DND-41 (cell line): Measurements from ENCODE around the gene CENPK.

ENCODE experiments used
- ATAC-seq: fragments of 200-7000 bp; cut with Tn5 transposase; 3 replicates; pipeline ENCODE4 v1.9.1; 2021; ENCODE audit warnings: low read depth; ENCODE audit not compliant: insufficient read depth
- DNase-seq: peaks from one replicate; pipeline ENCODE4 v3.0.0-alpha.2; 2020
- H2AFZ ChIP-seq: 2 replicates; pipeline ENCODE4 v1.6.0; 2012; ENCODE audit warnings: low read depth, low read length
- H3K27ac ChIP-seq: 2 replicates; pipeline ENCODE4 v1.5.1; 2012; ENCODE audit warnings: low read length, inconsistent platforms
- H3K27me3 ChIP-seq: fragments of 200-600 bp; sonication (generic); 2 replicates; pipeline ENCODE4 v1.6.0; 2012; ENCODE audit warnings: low read length, mild to moderate bottlenecking, inconsistent platforms; ENCODE audit not compliant: insufficient read depth, poor library complexity
- H3K36me3 ChIP-seq: 2 replicates; pipeline ENCODE4 v1.5.1; 2012; ENCODE audit warnings: low read length, inconsistent platforms; ENCODE audit not compliant: insufficient read depth
- H3K4me1 ChIP-seq: 2 replicates; pipeline ENCODE4 v1.5.1; 2012; ENCODE audit warnings: mild to moderate bottlenecking, low read length; ENCODE audit not compliant: insufficient read depth
- H3K4me2 ChIP-seq: 2 replicates; pipeline ENCODE4 v1.6.0; 2012; ENCODE audit warnings: mild to moderate bottlenecking, moderate library complexity, low read length, inconsistent platforms; ENCODE audit not compliant: insufficient read depth
- H3K4me3 ChIP-seq, 2 experiments: fragments of 200-600 bp in 1 of 2; shearing (Covaris generic) in 1 of 2; 2 replicates each; pipeline ENCODE4 v1.5.1; 2012 to 2016; ENCODE audit warnings: inconsistent platforms in 2 of 2, low read length in 2 of 2, mild to moderate bottlenecking in 2 of 2, low read depth in 1 of 2, moderate library complexity in 1 of 2
- H3K79me2 ChIP-seq: 2 replicates; pipeline ENCODE4 v1.6.0; 2012; ENCODE audit warnings: low read length, inconsistent platforms; ENCODE audit not compliant: insufficient read depth
- H3K9ac ChIP-seq: 2 replicates; pipeline ENCODE4 v1.6.0; 2012; ENCODE audit warnings: low read depth, mild to moderate bottlenecking, inconsistent platforms, low read length, moderate library complexity
- H3K9me3 ChIP-seq: 2 replicates; pipeline ENCODE4 v1.5.1; 2012; ENCODE audit warnings: low read length, moderate library complexity, mild to moderate bottlenecking, inconsistent platforms; ENCODE audit not compliant: insufficient read depth, severe bottlenecking
- H4K20me1 ChIP-seq: 2 replicates; pipeline ENCODE4 v1.6.0; 2012; ENCODE audit warnings: low read length; ENCODE audit not compliant: insufficient read depth
- CTCF ChIP-seq: IDR thresholded peaks from 2 replicates; pipeline ENCODE4 v1.5.1; 2012; ENCODE audit warnings: borderline replicate concordance, low read length, moderate library complexity, mild to moderate bottlenecking; ENCODE audit not compliant: poor library complexity, severe bottlenecking; ENCODE audit errors: extremely low read depth
- EZH2 ChIP-seq: IDR thresholded peaks from 3 replicates; pipeline ENCODE4 v1.6.1; 2012; ENCODE audit warnings: borderline replicate concordance, low read depth, mild to moderate bottlenecking, moderate library complexity, low read length, inconsistent platforms; ENCODE audit not compliant: severe bottlenecking

CENPK gene

GRCh38 chr5:65525726-65526125 lies 37.2 kb downstream of the CENPK start:
- no peak for ATAC-seq
- H3K36me3 ChIP-seq, result peaks cover 75% of the 10 kb centered on the region
- TF ChIP-seq EZH2, result no peak
- TF ChIP-seq CTCF, result no peak

GRCh38 chr5:65512170-65512937 lies 50.6 kb downstream of the CENPK start:
- peaks cover 13% of the 10 kb centered on the region; the same call in 1 of the 2 replicates for H3K36me3 ChIP-seq
- no peaks in the 10 kb centered on the region for H3K4me1 ChIP-seq
- ATAC-seq (no peak), DNase-seq (no peak)
- H2AFZ ChIP-seq, result no peak overlapping the region
- no peaks in the 10 kb centered on the region for H4K20me1 ChIP-seq
- no peak overlapping the region for H3K4me3 ChIP-seq
- no peak overlapping the region for H3K4me2 ChIP-seq
- H3K79me2 ChIP-seq, result no peaks in the 10 kb centered on the region
- TF ChIP-seq CTCF (no peak), EZH2 (no peak)
- H3K27ac ChIP-seq, result no peak overlapping the region
- H3K9ac ChIP-seq, result no peak overlapping the region
- H3K9me3 ChIP-seq, result no peaks in the 10 kb centered on the region
- H3K27me3 ChIP-seq, result no peaks in the 10 kb centered on the region

More at GRCh38 chr5:65525726-65526125, 37.2 kb downstream of the CENPK start:
- Histone ChIP-seq H3K4me3 (no peak overlapping the region), H3K9ac (no peak overlapping the region), H3K79me2 (no peaks in the 10 kb centered on the region), H3K9me3 (no peaks in the 10 kb centered on the region), H3K4me1 (no peaks in the 10 kb centered on the region), H3K27me3 (no peaks in the 10 kb centered on the region), H3K4me2 (no peak overlapping the region), H2AFZ (no peak overlapping the region), H4K20me1 (no peaks in the 10 kb centered on the region), H3K27ac (no peak overlapping the region)
- DNase-seq, result no peak

DNA sequence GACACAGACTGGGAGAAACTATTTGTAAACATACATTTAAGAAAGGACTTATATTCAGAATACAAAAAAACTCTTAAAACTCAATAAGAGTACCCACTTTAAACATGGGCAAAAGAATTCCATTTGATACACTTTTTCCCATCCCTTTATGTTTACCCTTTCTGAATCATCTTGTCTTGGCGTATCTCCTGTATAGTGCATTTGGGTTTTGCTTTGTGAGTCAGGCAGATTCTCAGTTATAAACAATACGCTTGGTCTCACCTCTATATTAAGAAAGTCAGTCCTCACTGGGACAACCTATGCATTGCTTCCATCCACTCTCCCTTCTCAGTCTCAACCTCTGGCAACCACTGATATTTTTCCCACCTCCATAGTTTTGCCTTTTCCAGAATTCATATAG lies 54.0 kb downstream of the CENPK start:
- H3K27me3 ChIP-seq, result no peaks in the 10 kb centered on the region
- DNase-seq (no peak), ATAC-seq (no peak)
- H4K20me1 ChIP-seq, result no peaks in the 10 kb centered on the region
- no peak overlapping the region for H3K9ac ChIP-seq
- no peak overlapping the region for H2AFZ ChIP-seq
- H3K4me2 ChIP-seq, result no peak overlapping the region
- no peak for TF ChIP-seq EZH2
- TF ChIP-seq CTCF, result no peak
- H3K9me3 ChIP-seq, result no peaks in the 10 kb centered on the region
- no peak overlapping the region for H3K27ac ChIP-seq
- H3K36me3 ChIP-seq, result no peaks in the 10 kb centered on the region
- H3K4me1 ChIP-seq, result no peaks in the 10 kb centered on the region
- H3K79me2 ChIP-seq, result no peaks in the 10 kb centered on the region
- no peak overlapping the region for H3K4me3 ChIP-seq

DNA sequence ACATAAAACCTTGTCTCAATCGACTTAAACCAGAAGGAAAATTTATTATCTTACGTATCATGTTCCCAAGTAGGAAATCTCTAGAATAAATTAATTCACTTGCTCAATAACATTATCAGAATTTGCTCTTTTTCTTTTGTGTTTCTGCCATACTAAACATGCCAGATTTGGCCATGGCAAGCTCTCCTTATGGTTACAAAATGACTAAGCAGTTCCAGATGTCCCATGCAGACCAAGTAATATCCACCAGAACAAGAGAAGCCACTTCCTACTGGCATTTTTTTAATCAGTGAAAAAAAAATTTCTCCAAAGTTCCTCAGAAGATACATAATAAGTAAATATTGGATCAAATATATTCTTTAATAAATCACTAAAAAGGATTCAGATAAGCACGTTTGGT lies 56.0 kb downstream of the CENPK start:
- no peak for ATAC-seq

More for the DNA sequence above, 56.0 kb downstream of the CENPK start:
- DNase-seq, result no peak
- TF ChIP-seq CTCF (no peak), EZH2 (no peak)
- Histone ChIP-seq H3K27ac (no peak overlapping the region), H3K4me3 (no peak overlapping the region), H3K27me3 (no peaks in the 10 kb centered on the region), H3K36me3 (peaks cover under 1% of the 10 kb centered on the region; the same call in 1 of the 2 replicates), H3K4me1 (no peaks in the 10 kb centered on the region), H3K9ac (no peak overlapping the region), H3K9me3 (no peaks in the 10 kb centered on the region), H3K4me2 (no peak overlapping the region), H4K20me1 (no peaks in the 10 kb centered on the region), H2AFZ (no peak overlapping the region), H3K79me2 (no peaks in the 10 kb centered on the region)
